ENCODE measurements around the gene RAI1. TPM values are rescaled to one million over a fixed set of nuclear protein-coding genes. Genes with fewer than 3 reads are reported as not detected.

Gene RAI1
- total and polyA plus RNA-seq, 2 experiments from 2014 or later: 0.87 to 0.89 TPM

DNA sequence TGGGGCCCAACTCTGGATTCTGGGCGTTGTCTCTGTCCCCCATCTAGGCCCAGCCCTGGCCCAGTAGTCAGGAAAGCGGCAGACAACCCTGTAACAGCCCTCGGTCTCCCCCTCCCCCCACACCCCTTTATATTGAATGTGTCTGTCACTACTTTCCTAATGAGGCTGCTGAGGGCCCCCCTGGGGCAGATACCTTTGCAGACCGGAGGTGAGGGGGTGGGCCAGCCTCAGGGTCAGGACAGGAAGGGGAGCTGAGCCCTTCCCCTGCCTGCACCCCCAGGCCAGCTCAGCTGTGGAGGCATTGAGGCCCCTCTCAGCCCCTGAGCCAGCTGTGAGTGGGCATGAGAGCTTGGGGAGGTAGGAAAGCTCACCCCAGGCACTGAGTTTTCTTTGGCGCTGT is 17.1 kb downstream of the RAI1 start (continued):
- TF ChIP-seq, protein P1, sequence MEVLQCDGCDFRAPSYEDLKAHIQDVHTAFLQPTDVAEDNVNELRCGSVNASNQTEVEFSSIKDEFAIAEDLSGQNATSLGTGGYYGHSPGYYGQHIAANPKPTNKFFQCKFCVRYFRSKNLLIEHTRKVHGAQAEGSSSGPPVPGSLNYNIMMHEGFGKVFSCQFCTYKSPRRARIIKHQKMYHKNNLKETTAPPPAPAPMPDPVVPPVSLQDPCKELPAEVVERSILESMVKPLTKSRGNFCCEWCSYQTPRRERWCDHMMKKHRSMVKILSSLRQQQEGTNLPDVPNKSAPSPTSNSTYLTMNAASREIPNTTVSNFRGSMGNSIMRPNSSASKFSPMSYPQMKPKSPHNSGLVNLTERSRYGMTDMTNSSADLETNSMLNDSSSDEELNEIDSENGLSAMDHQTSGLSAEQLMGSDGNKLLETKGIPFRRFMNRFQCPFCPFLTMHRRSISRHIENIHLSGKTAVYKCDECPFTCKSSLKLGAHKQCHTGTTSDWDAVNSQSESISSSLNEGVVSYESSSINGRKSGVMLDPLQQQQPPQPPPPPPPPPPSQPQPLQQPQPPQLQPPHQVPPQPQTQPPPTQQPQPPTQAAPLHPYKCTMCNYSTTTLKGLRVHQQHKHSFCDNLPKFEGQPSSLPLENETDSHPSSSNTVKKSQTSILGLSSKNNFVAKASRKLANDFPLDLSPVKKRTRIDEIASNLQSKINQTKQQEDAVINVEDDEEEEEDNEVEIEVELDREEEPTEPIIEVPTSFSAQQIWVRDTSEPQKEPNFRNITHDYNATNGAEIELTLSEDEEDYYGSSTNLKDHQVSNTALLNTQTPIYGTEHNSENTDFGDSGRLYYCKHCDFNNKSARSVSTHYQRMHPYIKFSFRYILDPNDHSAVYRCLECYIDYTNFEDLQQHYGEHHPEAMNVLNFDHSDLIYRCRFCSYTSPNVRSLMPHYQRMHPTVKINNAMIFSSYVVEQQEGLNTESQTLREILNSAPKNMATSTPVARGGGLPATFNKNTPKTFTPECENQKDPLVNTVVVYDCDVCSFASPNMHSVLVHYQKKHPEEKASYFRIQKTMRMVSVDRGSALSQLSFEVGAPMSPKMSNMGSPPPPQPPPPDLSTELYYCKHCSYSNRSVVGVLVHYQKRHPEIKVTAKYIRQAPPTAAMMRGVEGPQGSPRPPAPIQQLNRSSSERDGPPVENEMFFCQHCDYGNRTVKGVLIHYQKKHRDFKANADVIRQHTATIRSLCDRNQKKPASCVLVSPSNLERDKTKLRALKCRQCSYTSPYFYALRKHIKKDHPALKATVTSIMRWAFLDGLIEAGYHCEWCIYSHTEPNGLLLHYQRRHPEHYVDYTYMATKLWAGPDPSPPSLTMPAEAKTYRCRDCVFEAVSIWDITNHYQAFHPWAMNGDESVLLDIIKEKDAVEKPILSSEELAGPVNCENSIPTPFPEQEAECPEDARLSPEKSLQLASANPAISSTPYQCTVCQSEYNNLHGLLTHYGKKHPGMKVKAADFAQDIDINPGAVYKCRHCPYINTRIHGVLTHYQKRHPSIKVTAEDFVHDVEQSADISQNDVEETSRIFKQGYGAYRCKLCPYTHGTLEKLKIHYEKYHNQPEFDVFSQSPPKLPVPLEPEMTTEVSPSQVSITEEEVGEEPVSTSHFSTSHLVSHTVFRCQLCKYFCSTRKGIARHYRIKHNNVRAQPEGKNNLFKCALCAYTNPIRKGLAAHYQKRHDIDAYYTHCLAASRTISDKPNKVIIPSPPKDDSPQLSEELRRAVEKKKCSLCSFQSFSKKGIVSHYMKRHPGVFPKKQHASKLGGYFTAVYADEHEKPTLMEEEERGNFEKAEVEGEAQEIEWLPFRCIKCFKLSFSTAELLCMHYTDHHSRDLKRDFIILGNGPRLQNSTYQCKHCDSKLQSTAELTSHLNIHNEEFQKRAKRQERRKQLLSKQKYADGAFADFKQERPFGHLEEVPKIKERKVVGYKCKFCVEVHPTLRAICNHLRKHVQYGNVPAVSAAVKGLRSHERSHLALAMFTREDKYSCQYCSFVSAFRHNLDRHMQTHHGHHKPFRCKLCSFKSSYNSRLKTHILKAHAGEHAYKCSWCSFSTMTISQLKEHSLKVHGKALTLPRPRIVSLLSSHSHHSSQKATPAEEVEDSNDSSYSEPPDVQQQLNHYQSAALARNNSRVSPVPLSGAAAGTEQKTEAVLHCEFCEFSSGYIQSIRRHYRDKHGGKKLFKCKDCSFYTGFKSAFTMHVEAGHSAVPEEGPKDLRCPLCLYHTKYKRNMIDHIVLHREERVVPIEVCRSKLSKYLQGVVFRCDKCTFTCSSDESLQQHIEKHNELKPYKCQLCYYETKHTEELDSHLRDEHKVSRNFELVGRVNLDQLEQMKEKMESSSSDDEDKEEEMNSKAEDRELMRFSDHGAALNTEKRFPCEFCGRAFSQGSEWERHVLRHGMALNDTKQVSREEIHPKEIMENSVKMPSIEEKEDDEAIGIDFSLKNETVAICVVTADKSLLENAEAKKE (CRISPR knock-in tag; IDR thresholded peaks at IDR 0.05): no peak

DNA sequence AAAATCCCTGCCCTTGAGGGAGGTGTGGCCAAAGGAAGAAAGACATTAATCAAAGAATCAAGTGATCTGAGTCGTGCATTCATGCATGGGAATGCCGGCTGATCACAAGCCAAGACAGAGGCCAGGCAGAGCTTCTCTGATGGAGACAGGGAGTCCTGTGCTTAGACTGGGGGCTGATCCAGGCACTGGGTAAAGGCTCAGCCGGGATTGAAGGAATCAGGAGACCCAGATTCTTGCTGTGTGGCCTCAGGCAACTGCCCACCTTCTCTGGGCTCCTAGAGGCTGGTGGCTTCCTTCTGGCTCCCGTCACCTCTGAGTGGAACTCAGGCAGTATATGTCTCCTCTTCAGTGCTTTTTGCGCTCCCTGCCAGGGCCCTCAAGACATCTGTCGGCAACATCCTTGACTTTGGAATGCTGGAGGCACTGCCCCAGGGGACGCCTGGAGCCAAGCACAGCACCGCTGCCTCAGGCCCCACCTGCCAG is 17.7 kb downstream of the RAI1 start:
- Mint-ChIP-seq H3K36me3 (ENCODE audit: low read depth) (no peaks in the 10 kb centered on the region; the same call in 2 of the 3 replicates), H3K4me1 (peaks cover 61% of the 10 kb centered on the region), H3K9me3 (no peaks in the 10 kb centered on the region; the same call in 2 of the 3 replicates), H3K4me3 (peak overlapping the region; percentile 50; the same call in 1 of the 3 replicates), H3K27ac (no peak overlapping the region), H3K27me3 (ENCODE audit: insufficient read depth, low read depth, poor library complexity) (peaks cover 91% of the 10 kb centered on the region)
- peak overlapping the region; percentile 48 for H3K4me3 ChIP-seq
- H3K4me2 ChIP-seq: peak overlapping the region; percentile 76
- peaks cover 91% of the 10 kb centered on the region for H3K27me3 ChIP-seq (ENCODE audit: insufficient read depth)
- no peak overlapping the region for H3K27ac ChIP-seq (ENCODE audit: low read depth)
- H3K79me2 ChIP-seq (replicated peaks; ENCODE audit: insufficient read depth): no peaks in the 10 kb centered on the region
- H3F3A ChIP-seq (replicated peaks; ENCODE audit: low read depth): peaks cover 24% of the 10 kb centered on the region
- no peaks in the 10 kb centered on the region for H3K9me2 ChIP-seq (ENCODE audit: insufficient read depth)
- peaks cover 50% of the 10 kb centered on the region for H3K4me1 ChIP-seq (ENCODE audit: insufficient read depth)
- ATAC-seq: peak; percentile 7
- peak; percentile 70 for DNase-seq (ENCODE audit: low spot score)
- no peaks in the 10 kb centered on the region for H3K36me3 ChIP-seq (ENCODE audit: insufficient read depth)
- H4K20me1 ChIP-seq (replicated peaks; ENCODE audit: insufficient read depth): peaks cover 33% of the 10 kb centered on the region
- no peak overlapping the region for H2AFZ ChIP-seq
- TF ChIP-seq, protein P1 (CRISPR knock-in tag; IDR thresholded peaks at IDR 0.05): no peak
- TF ChIP-seq JUNB (IDR thresholded peaks at IDR 0.05; ENCODE audit: unreplicated experiment) (no peak), CREB1 (CRISPR knock-in tag; IDR thresholded peaks at IDR 0.05; ENCODE audit: low read depth) (no peak), EZH2 (IDR thresholded peaks at IDR 0.05; ENCODE audit: low read depth, unreplicated experiment) (no peak)
- TF ChIP-seq, protein P2, sequence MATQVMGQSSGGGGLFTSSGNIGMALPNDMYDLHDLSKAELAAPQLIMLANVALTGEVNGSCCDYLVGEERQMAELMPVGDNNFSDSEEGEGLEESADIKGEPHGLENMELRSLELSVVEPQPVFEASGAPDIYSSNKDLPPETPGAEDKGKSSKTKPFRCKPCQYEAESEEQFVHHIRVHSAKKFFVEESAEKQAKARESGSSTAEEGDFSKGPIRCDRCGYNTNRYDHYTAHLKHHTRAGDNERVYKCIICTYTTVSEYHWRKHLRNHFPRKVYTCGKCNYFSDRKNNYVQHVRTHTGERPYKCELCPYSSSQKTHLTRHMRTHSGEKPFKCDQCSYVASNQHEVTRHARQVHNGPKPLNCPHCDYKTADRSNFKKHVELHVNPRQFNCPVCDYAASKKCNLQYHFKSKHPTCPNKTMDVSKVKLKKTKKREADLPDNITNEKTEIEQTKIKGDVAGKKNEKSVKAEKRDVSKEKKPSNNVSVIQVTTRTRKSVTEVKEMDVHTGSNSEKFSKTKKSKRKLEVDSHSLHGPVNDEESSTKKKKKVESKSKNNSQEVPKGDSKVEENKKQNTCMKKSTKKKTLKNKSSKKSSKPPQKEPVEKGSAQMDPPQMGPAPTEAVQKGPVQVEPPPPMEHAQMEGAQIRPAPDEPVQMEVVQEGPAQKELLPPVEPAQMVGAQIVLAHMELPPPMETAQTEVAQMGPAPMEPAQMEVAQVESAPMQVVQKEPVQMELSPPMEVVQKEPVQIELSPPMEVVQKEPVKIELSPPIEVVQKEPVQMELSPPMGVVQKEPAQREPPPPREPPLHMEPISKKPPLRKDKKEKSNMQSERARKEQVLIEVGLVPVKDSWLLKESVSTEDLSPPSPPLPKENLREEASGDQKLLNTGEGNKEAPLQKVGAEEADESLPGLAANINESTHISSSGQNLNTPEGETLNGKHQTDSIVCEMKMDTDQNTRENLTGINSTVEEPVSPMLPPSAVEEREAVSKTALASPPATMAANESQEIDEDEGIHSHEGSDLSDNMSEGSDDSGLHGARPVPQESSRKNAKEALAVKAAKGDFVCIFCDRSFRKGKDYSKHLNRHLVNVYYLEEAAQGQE (IDR thresholded peaks at IDR 0.05; ENCODE audit: unreplicated experiment): no peak

Data from GM23338 (cell line).